ENCODE measurements around the gene RETREG1.

GRCh38 chr5:16507716-16508115 lies 109.1 kb downstream of the RETREG1 start:
- no peak for TF ChIP-seq CTCF (IDR thresholded peaks at IDR 0.05)
- no peak for TF ChIP-seq EZH2 (IDR thresholded peaks at IDR 0.05)
- TF ChIP-seq EZH2phosphoT487 (IDR thresholded peaks at IDR 0.05): no peak

Data from neural progenitor cell (in vitro differentiated cells).